Measurements from ENCODE around the gene ZSCAN2.

ZSCAN2 gene

GRCh38 chr15:84598250-84598649 is 2.6 kb upstream of the ZSCAN2 start:
- no peak for DNase-seq (ENCODE audit: low spot score)

GRCh38 chr15:84598993-84599392 is 1.8 kb upstream of the ZSCAN2 start:
- DNase-seq (ENCODE audit: low spot score), result peak; percentile 68

GRCh38 chr15:84599906-84600305 is 903 bp upstream of the ZSCAN2 start:
- DNase-seq (ENCODE audit: low spot score), result no peak

GRCh38 chr15:84600331-84600686 is 500 bp upstream of the ZSCAN2 start:
- peak; percentile 77 for DNase-seq (ENCODE audit: low spot score)

GRCh38 chr15:84601555-84601838 is 688 bp downstream of the ZSCAN2 start:
- no peak for DNase-seq (ENCODE audit: low spot score)

GRCh38 chr15:84603630-84604379 is 3.0 kb downstream of the ZSCAN2 start:
- DNase-seq (ENCODE audit: low spot score), result no peak

- DNase-seq (ENCODE audit: low spot score), result no peak
Measured at GRCh38 chr15:84604826-84605553, 4.2 kb downstream of the ZSCAN2 start.

GRCh38 chr15:84605554-84605882 is 4.7 kb downstream of the ZSCAN2 start:
- no peak for DNase-seq (ENCODE audit: low spot score)

GRCh38 chr15:84606653-84607120 is 5.9 kb downstream of the ZSCAN2 start:
- no peak for DNase-seq (ENCODE audit: low spot score)

- no peak for DNase-seq (ENCODE audit: low spot score)
Measured at GRCh38 chr15:84608707-84609284, 8.0 kb downstream of the ZSCAN2 start.

- DNase-seq (ENCODE audit: low spot score), result no peak
Measured at GRCh38 chr15:84609818-84610525, 9.2 kb downstream of the ZSCAN2 start.

GRCh38 chr15:84611631-84612030 is 10.8 kb downstream of the ZSCAN2 start:
- no peak for DNase-seq (ENCODE audit: low spot score)

- DNase-seq (ENCODE audit: low spot score), result no peak
Measured at GRCh38 chr15:84616235-84616634, 15.4 kb downstream of the ZSCAN2 start.

- DNase-seq (ENCODE audit: low spot score), result no peak
Measured at GRCh38 chr15:84620626-84621025, 19.8 kb downstream of the ZSCAN2 start.

GRCh38 chr15:84621358-84621979 is 20.7 kb downstream of the ZSCAN2 start:
- DNase-seq (ENCODE audit: low spot score), result no peak

- no peak for DNase-seq (ENCODE audit: low spot score)
Measured at GRCh38 chr15:84624359-84624758, 23.6 kb downstream of the ZSCAN2 start.

- no peak for DNase-seq (ENCODE audit: low spot score)
Measured at GRCh38 chr15:84625123-84625522, 24.3 kb downstream of the ZSCAN2 start.

- no peak for DNase-seq (ENCODE audit: low spot score)
Measured at GRCh38 chr15:84629033-84629432, 28.2 kb downstream of the ZSCAN2 start.

- DNase-seq (ENCODE audit: low spot score), result peak; percentile 23
Measured at GRCh38 chr15:84631706-84632272, 31.0 kb downstream of the ZSCAN2 start.

GRCh38 chr15:84633311-84634227 is 32.8 kb downstream of the ZSCAN2 start:
- DNase-seq (ENCODE audit: low spot score), result peak; percentile 55
